HG03457 (cell line): ENCODE measurements around the gene DNM3.

Experiments
- ATAC-seq: cut with Tn5 transposase; IDR thresholded peaks from one replicate; pipeline ENCODE4 v1.9.1; 2021; ENCODE audit warnings: moderate number of reproducible peaks; ENCODE audit not compliant: unreplicated experiment

DNM3 gene

DNA sequence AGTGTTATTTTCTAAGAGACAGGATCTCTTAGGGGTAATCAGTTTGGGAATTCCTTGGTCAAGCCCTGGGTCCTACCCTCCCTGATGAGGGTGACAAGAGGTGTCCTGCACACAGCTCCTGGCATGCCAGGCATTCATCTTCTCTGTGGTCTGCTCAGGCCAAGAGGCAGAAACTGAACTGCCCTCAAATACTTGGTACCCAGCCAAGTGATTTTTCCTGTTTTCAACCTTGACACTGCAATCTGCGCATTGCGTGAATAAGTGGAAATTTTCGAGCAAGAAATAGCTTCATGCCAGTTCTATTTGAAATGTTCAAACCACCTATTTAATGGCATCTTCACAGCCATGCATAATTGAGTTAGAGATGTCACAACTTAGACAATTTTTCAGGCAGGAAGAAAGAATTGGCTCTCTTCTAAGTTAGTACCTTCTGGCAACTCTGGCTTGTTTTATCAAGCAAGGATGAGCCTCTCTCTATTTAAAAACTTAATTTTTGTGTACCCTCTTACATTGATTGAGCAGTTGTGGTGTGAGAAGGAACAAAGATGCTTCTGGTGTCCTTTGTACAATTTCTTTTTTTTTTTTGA is 27.0 kb downstream of the DNM3 start:
- ATAC-seq: no peak

GRCh38 chr1:171869097-171869496 is 27.8 kb downstream of the DNM3 start:
- no peak for ATAC-seq

- ATAC-seq: no peak
Observed at GRCh38 chr1:171871848-171872247, 30.6 kb downstream of the DNM3 start.

DNA sequence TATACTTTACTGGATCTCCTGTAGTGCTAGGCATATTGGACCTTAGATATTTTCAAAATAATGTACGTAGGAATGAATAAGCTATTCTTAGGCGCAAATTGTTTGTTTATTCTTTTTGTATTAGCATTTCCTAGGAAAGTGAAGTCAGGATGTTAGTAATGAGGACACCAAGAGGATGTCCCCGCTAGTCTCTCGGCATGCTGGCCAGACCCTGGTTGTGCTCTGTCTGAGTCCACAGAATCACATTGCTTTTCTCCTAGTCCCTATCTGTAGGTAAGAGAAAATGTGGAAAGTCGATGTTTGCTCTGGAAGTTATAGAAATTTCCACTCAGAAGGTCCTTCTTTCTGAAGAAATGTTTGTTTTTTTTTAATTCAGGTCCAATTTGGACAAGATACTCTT is 31.1 kb downstream of the DNM3 start:
- no peak for ATAC-seq

DNA sequence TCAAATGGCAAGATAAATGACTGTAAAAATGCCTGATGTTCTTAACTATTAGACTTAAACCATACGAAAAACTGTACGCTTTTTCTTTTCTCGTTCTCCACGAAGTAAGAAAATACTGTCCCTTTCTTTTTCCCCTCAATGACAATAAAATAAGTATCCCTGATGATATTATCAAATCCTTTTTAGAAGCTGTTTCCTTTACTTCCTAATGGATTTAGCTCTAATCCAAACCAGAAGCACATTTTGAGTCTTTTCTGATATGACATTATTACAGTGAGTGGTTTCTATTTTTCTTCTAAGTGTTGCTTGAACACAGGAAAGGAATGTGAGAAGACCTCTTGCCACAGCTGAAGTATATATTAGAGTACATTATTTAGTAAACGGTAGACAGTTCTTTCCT is 32.4 kb downstream of the DNM3 start:
- no peak for ATAC-seq

GRCh38 chr1:171877701-171878100 is 36.4 kb downstream of the DNM3 start:
- ATAC-seq: no peak

DNA sequence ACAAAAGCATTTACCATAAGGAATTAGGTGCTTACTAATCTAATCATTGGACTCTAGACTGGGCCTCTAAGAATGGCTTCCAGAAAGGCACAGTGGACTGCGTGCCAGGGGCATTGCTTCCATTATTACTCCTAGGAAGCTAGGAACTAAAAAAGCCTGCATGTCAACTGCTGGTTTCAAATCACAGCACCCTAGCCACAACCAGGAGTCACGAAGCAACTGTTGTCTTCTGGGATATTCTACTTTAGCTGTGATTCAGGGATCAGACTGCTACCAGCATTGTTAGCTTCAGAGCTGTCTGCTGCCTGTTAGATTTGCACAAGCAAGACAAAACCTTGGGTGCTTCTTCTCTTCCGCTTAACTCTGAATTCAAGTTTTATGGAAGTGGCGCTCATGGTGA is 38.3 kb downstream of the DNM3 start:
- no peak for ATAC-seq

GRCh38 chr1:171881442-171881841 is 40.1 kb downstream of the DNM3 start:
- no peak for ATAC-seq

DNA sequence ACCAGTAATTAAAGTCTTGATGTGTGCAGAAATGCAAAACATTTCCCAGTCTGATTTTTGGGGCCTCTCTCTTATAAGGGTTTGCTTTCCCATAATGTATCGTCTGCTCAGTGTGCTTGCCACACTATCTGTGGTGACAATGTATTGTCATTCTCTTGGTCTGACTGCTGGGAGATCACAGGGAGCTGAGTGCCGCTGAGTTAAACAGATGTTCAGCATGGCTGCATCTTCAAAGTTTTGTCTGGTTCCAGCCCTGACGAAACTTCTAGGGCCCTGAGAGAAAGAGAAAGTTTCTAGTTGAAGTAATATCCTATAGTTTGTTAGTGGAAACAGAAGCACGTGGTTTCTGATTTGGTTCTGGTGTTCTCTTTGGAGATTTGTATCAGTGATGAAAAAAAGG is 42.6 kb downstream of the DNM3 start:
- ATAC-seq: no peak

DNA sequence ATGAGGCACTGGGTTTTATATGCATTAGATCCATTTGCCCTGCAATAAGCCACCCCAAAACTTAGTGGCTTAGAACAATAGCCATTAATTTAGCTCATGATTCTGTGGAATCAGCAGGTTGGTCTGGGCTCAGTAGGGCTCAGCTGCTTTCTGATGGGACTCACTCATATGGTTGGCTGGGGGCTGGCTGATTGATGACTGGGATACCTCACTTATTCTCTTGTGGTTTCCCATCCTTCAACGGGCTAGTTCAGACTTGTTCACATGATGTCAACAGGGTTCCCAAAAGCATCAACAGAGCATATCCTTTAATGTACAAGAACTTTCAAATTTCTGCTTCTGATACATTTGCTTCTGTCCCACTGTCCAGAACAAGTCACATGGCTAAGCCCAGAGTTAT is 43.2 kb downstream of the DNM3 start:
- ATAC-seq: no peak

- no peak for ATAC-seq
Observed at GRCh38 chr1:171890131-171890530, 48.8 kb downstream of the DNM3 start.

DNA sequence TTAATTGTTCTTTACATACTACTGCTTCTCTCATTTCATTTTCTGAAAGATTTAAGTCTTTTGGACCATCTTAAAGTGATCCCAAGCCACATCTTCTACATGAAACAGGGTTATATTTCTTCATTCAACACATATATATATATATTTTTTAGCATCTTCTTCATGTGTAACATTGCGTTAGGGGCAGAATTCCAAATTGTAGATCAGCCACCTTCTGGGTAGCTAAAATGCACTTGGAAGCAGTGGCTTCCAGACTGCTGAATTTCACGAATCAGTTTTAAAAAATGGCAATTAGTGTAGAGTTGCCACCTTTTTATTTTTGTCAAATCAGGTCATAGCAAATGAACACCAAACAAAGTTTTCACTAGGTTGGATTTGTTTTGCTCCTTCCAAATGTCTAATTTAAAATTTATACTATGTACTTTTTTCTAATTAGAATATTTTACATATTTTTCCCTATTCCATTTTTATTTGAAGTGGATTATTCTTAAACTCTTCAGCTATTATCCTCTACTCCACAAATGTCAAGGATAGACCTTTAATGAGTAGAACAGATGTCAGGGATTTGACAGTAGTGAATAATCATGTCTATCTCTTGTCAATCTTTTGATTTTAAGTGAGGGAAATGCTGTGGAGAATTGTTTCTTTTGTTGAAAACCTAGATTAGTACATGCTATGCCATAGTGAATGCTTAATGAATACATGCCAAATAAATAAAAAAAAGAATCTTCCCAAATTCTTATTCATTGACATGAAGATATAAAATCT is 55.8 kb downstream of the DNM3 start:
- no peak for ATAC-seq

GRCh38 chr1:171898941-171899340 is 57.6 kb downstream of the DNM3 start:
- no peak for ATAC-seq

DNA sequence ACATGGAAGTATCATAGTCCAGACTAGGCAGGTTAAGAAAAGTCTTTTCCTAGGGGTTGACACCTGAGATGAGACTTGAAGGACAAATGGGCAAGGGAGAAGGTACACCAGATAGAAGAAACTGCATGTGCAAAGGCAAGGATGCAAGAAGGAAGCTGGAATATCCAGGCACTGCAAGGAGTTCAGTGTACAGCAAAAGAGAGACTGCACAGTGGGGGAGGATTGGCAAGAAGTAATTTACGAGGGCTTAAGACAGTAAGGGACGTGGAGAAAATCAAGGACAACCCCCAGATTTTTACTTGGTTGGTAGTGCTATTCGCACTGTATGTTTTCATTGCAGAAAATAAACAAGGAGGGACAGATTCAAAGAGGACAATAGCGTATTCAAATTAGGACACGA is 58.5 kb downstream of the DNM3 start:
- no peak for ATAC-seq

- no peak for ATAC-seq
Observed at GRCh38 chr1:171901245-171901644, 59.9 kb downstream of the DNM3 start.

DNA sequence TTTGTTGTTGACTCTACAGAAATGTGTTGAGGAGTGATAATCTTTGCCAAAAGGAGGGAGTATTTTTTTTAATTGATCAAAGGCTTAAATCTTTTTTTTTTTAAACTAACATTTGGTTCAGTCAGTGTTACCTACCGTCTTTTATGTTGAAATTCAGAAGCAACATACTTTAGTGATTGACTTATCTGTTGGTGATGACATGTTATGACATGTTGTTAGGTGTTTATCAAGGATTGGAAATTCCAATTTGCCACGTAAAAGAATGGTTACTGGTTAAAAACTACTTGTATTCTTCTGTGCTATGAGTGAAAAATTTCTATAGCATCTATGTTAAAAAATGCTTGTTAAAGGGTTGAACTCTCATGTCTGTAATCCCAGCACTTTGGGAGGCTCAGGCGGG is 61.2 kb downstream of the DNM3 start:
- ATAC-seq: no peak

- no peak for ATAC-seq
Observed at GRCh38 chr1:171904778-171905450, 63.6 kb downstream of the DNM3 start.

- ATAC-seq: no peak
Observed at GRCh38 chr1:171909711-171910110, 68.4 kb downstream of the DNM3 start.

DNA sequence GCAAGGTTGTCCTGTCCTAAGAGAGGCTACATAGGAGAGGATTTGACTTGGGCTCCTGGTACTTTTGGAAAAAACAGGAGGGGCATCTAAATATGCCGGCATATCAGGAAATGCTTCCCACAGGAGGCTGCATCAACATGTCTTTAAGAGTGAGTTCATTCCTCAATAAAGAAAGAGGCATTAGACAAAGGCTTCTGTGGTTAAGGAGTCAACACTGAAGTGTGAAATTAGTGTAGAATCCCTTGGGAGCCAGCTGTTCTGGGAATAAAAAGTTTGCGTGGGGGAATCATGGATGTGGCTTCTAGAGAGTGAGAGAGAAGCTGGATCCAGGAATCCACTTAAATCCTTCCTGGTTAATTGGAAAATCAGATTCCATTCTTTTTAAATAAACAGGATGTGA is 69.5 kb downstream of the DNM3 start:
- no peak for ATAC-seq

GRCh38 chr1:171911506-171911905 is 70.2 kb downstream of the DNM3 start:
- no peak for ATAC-seq

DNA sequence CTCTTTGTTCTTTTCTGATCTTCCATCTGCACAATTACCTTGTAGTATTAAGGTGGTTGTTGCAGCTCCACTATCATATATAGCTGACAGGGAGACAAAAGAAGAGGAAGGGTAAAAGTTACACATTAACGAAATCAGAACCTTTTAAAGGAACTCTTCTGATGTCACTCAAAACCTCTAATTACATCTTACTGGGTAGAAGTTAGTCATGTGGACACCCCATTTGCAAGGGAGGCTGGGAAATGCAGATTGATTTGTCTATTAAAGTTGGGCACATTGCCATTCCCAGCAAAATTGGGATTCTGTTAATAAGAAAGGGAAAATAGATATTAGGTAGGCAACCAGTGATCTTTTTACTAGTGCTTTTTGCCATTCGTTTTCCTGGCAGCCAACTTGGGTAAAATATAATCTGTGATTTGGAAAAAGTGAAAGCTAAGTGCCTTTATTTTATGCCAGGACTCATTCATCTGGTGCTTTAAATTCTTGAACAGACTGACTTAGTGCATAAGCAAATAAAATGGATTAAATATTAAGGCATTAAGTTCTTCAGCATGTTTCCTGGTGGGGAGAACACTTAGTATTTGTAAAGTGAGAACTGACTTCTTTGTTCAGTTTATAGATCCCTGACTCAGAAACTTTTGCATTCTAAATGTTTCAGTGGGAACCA is 71.3 kb downstream of the DNM3 start:
- no peak for ATAC-seq

DNA sequence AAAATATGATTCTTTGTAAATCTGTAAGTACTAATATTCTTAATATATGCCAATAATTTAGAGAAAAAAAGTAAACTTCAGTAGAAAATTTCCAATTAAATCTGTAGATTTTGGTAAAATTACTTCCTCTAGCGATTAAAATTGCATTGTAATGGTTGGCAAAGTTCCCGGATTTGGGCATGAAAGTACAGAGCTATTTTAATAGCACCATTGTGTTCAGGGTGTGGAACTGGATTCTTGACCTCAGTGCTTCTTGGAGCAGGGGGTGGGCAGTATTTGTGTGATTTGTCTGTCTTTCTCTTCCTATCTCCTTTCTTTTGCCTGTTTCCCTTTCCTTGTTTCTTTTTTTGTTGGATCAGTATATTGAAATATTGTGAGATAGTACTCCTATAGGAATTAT is 72.1 kb downstream of the DNM3 start:
- no peak for ATAC-seq
